HFF-Myc (cell line): ENCODE results near the gene MTMR10.

Experiments
- DNase-seq: peaks from one replicate; pipeline ENCODE4 v3.0.0-alpha.2; 2011; ENCODE audit warnings: low read depth; ENCODE audit errors: extremely low read depth
- H3K4me3 ChIP-seq: replicated peaks from 2 replicates; pipeline ENCODE4 v1.5.1; 2011; ENCODE audit warnings: low read depth, mild to moderate bottlenecking, control low read depth, low read length
- TF ChIP-seq, protein P1 (sequence below): IDR thresholded peaks from 2 replicates; pipeline ENCODE4 v1.5.1; 2012; ENCODE audit warnings: mild to moderate bottlenecking, low read depth, low read length, control low read depth; ENCODE audit errors: missing control alignments

Gene MTMR10

DNA sequence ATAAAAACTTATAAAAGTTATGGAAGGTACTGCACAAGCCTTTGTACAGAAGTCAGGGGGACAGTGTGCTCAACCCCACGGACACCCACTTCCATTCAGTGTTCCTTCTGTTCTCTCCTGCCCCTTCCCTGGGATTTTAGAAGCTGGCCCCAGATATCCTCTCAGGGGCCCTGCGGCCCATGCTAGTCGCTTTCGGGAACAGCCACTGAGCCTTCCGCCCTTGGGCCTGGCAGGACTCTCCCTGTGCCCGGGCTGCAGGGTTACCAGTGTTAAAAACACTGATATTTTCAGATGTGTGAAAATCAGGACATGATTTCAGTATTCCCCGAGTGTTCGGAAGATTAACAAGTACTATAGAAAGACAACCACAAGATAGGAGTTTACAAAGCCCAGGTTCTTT lies 65.3 kb downstream of the MTMR10 start:
- no peak for DNase-seq
- TF ChIP-seq, protein P1, sequence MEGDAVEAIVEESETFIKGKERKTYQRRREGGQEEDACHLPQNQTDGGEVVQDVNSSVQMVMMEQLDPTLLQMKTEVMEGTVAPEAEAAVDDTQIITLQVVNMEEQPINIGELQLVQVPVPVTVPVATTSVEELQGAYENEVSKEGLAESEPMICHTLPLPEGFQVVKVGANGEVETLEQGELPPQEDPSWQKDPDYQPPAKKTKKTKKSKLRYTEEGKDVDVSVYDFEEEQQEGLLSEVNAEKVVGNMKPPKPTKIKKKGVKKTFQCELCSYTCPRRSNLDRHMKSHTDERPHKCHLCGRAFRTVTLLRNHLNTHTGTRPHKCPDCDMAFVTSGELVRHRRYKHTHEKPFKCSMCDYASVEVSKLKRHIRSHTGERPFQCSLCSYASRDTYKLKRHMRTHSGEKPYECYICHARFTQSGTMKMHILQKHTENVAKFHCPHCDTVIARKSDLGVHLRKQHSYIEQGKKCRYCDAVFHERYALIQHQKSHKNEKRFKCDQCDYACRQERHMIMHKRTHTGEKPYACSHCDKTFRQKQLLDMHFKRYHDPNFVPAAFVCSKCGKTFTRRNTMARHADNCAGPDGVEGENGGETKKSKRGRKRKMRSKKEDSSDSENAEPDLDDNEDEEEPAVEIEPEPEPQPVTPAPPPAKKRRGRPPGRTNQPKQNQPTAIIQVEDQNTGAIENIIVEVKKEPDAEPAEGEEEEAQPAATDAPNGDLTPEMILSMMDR = no peak
- no peak overlapping the region for H3K4me3 ChIP-seq

DNA sequence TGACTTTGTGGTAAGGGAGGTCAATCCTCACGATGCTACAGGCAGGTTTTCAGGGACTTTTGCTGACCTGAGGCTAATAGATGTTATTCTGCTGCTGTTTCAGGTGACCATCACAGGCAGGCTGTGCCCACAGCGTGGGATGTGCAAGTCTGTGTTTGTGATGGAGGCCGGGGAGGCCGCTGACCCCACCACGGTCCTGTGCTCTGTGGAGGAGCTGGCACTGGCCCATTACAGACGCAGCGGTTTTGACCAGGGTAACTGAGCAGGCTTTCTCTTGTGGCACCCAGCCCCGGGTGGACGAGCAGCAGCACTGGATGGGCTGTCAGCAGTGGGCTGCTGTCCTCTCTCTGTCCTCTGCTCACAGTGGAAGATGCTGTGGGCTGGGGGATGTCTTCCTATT lies 65.7 kb downstream of the MTMR10 start:
- DNase-seq = no peak
- no peak overlapping the region for H3K4me3 ChIP-seq
- TF ChIP-seq, protein P1 = no peak

DNA sequence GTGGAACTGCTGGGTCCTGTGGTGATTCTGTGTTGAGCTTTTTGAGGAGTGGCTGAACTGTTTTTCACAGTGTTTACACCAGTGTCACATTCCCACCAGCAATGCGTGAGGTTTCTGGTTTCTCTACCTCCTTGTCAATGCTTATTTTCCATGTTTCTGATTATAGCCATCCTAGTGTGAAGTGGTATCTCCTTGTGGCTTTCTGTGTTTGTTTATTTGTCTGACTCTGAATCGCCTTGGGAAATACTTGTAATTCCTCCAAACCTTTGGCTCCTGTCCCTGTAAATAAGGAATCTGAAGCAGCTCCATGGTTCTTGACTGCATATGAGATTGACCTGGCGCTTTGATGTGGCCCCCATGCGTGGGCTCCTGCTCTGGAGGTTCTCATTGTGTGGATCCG lies 67.1 kb downstream of the MTMR10 start:
- DNase-seq = no peak
- TF ChIP-seq, protein P1 = no peak
- H3K4me3 ChIP-seq = no peak overlapping the region

DNA sequence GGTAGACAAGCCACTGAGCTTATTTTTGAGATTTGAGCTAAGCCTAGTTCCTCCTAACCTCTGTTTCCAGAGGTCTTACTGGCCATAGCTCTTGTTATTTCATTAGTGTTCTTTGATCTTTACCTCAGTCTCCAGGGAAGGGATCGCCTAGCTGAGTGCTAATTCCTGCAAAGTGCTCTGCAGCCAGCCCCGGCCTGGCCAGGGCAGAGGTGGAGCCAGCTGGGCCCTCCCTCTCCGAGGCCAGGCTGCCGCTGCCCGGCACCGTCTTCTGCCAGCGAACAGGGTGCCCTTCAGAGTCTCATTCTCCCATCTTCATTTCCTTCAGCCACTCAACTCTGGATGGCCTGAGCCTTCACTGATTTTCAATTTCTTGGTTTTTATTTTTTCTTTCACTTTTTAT lies 68.0 kb downstream of the MTMR10 start:
- TF ChIP-seq, protein P1 = no peak
- no peak for DNase-seq
- H3K4me3 ChIP-seq = no peak overlapping the region

DNA sequence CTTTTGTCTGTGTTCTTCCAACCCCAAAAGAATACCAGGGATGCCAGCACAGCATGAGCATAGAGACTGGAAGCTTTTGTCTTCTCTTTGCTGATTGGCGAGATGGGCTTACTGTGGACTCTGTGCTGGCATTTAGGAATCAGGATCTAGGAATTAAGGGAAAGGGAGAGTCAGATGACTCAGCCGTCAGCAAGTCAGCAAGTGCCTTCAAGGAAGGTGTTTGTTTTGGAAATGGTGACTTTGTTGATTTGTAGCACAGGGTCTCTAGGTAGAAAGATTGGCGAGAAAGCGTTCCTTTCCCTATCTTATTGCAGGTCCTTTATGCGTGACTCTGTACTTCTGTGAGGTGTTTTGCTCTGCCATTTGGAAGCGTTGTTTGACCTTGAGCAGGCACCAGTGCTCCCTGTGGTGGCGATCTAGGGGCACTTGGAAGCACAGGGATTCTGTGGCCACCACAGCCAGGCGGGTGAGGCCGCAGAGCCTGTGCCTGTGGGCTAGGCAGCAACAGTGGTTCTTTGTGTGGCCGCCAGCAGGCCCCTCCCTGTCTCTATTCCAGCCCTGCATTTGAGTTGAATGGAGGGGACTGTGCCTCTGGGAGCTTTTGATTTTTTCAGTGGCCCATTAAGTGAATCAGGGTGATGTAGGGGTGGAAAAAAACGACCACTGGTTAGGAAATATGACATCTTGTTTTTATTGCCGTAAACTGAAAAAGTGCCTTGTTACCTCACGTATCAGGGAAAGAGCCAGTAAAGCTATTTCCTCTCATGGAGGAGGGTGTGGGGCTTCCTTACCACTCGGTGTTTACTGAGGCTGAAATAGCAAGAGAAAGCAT lies 68.7 kb downstream of the MTMR10 start:
- TF ChIP-seq, protein P1 = no peak
- no peak overlapping the region for H3K4me3 ChIP-seq
- DNase-seq = no peak

DNA sequence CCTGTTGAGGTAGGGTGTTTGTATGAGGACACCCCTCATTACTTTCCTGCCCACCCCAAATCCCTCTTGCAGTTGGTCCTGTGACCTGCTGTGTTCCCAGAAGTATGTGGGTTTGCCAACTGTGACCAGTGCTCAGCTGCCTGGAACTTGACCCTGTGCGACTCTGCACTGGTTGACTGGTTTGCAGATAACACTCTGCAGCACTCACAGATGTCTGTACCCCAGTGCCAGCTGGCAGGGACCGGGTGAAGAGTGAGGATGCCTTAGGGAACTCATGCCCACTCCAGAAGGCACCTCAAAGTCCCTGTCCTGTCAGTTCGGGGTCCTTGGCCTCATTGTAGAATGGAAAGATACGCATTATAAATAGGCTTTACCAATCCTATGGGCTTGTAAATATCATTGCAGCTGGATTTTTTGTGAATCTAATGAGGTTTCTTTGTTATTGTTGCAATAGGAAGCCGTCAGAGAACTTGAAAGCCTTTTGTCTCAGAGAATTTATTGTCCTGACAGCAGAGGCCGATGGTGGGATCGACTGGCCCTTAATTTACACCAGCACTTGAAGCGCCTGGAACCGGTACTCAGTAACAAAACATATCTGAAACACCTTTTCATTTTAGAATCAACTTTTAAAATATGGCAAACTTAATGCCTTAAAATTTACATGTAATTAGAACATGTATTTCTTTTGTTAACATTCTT lies 69.5 kb downstream of the MTMR10 start:
- DNase-seq = no peak
- TF ChIP-seq, protein P1 = no peak
- no peak overlapping the region for H3K4me3 ChIP-seq
